ENCODE results near the gene ATXN7L2.

GRCh38 chr1:109503935-109504334 lies 20.2 kb downstream of the ATXN7L2 start:
- TF ChIP-seq, protein P1, sequence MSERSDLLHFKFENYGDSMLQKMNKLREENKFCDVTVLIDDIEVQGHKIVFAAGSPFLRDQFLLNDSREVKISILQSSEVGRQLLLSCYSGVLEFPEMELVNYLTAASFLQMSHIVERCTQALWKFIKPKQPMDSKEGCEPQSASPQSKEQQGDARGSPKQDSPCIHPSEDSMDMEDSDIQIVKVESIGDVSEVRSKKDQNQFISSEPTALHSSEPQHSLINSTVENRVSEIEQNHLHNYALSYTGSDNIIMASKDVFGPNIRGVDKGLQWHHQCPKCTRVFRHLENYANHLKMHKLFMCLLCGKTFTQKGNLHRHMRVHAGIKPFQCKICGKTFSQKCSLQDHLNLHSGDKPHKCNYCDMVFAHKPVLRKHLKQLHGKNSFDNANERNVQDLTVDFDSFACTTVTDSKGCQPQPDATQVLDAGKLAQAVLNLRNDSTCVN (tag by site-specific recombination; optimal IDR thresholded peaks at IDR 0.05), result no peak
- TF ChIP-seq, protein P2, sequence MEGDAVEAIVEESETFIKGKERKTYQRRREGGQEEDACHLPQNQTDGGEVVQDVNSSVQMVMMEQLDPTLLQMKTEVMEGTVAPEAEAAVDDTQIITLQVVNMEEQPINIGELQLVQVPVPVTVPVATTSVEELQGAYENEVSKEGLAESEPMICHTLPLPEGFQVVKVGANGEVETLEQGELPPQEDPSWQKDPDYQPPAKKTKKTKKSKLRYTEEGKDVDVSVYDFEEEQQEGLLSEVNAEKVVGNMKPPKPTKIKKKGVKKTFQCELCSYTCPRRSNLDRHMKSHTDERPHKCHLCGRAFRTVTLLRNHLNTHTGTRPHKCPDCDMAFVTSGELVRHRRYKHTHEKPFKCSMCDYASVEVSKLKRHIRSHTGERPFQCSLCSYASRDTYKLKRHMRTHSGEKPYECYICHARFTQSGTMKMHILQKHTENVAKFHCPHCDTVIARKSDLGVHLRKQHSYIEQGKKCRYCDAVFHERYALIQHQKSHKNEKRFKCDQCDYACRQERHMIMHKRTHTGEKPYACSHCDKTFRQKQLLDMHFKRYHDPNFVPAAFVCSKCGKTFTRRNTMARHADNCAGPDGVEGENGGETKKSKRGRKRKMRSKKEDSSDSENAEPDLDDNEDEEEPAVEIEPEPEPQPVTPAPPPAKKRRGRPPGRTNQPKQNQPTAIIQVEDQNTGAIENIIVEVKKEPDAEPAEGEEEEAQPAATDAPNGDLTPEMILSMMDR (tag by site-specific recombination; IDR thresholded peaks at IDR 0.05), result no peak
- TF ChIP-seq ZNF138 (tag by site-specific recombination; IDR thresholded peaks at IDR 0.05; ENCODE audit: borderline replicate concordance) (no peak), ZBTB21 (tag by site-specific recombination; IDR thresholded peaks at IDR 0.05) (no peak)
- TF ChIP-seq, protein P3, sequence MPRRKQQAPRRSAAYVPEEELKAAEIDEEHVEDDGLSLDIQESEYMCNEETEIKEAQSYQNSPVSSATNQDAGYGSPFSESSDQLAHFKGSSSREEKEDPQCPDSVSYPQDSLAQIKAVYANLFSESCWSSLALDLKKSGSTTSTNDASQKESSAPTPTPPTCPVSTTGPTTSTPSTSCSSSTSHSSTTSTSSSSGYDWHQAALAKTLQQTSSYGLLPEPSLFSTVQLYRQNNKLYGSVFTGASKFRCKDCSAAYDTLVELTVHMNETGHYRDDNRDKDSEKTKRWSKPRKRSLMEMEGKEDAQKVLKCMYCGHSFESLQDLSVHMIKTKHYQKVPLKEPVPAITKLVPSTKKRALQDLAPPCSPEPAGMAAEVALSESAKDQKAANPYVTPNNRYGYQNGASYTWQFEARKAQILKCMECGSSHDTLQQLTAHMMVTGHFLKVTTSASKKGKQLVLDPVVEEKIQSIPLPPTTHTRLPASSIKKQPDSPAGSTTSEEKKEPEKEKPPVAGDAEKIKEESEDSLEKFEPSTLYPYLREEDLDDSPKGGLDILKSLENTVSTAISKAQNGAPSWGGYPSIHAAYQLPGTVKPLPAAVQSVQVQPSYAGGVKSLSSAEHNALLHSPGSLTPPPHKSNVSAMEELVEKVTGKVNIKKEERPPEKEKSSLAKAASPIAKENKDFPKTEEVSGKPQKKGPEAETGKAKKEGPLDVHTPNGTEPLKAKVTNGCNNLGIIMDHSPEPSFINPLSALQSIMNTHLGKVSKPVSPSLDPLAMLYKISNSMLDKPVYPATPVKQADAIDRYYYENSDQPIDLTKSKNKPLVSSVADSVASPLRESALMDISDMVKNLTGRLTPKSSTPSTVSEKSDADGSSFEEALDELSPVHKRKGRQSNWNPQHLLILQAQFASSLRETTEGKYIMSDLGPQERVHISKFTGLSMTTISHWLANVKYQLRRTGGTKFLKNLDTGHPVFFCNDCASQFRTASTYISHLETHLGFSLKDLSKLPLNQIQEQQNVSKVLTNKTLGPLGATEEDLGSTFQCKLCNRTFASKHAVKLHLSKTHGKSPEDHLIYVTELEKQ (tag by site-specific recombination; IDR thresholded peaks at IDR 0.05; ENCODE audit: borderline replicate concordance), result no peak
